Activated gamma-delta T cell (primary cell): ENCODE measurements around the gene CETP.
"Not testable (repeated sequence)": the region's sequence is repeated elsewhere in the genome, so short reads cannot be mapped to it uniquely, and the experiment has no call there.

Experiments
- DNase-seq: peaks from one replicate; lab custom pipeline; 2025; lab: John Stamatoyannopoulos, UW

Gene CETP

GRCh38 chr16:56981729-56982271 lies 20.1 kb downstream of the CETP start:
- DNase-seq: no peak

GRCh38 chr16:56982695-56983094 lies 20.9 kb downstream of the CETP start:
- DNase-seq: no peak

DNA sequence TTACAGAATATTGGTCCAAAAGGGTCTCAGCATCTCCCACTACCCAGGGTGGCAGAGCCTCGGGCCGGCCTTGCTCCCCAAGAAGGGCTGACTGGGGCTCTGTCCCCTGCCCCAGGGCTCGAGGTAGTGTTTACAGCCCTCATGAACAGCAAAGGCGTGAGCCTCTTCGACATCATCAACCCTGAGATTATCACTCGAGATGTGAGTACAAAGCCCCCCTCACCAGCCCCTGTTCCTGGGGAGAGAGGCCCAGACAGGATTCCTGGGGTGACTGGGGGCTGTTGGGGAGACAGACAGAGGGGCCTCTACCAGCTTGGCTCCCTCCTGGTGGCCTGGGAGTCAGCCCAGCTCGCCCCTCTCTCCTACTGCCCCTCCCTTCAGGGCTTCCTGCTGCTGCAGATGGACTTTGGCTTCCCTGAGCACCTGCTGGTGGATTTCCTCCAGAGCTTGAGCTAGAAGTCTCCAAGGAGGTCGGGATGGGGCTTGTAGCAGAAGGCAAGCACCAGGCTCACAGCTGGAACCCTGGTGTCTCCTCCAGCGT lies 21.5 kb downstream of the CETP start:
- DNase-seq: no peak

- no peak for DNase-seq
These were observed 22.9 kb downstream of the CETP start for GRCh38 chr16:56984639-56985038.

- DNase-seq: no peak
These were observed 23.7 kb downstream of the CETP start for GRCh38 chr16:56985288-56985961.

DNA sequence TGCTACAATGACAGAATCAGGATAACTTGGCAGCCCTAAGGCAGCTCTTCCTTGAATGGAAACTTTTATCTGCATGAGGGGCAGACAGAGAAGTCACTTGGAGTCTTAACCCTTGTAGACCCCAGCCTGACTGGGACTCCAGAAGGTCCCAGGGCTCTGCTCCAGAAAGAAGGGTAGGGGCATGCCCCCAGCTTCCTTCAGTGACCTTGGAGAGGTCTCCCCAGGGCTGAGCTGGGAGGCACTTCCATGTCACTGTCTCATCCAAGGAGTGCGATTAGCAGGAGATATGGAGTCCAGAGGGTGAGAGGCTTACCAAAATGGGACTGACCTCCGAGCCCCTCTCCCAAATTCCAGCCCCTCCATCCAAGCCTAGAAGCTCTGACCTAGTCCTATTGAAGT lies 24.2 kb downstream of the CETP start:
- DNase-seq: no peak

DNA sequence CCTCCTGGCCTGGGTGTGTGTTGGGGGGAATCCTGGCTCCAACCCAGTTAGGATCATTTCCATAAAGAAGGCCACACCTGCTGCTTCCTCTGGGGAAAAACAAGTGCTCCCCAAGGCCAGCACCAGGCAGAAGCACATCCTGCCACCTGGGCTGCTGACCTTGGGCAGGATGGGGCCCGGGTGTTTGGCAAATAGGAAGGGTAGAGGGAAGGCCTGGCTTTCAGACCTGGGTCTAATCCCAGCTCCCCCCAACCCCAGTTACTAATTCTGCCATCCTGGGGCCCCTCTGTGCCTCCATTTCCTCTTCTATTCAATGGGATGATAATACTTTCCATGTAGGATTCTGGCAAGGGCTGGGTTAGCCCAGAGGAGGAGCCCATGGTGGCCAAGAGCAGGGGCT lies 24.6 kb downstream of the CETP start:
- no peak for DNase-seq

GRCh38 chr16:56986908-56987307 lies 25.2 kb downstream of the CETP start:
- DNase-seq: not testable (repeated sequence)

- no peak for DNase-seq
These were observed 25.9 kb downstream of the CETP start for GRCh38 chr16:56987692-56988091.

GRCh38 chr16:56988161-56988947 lies 26.6 kb downstream of the CETP start:
- no peak for DNase-seq

GRCh38 chr16:56988948-56989945 lies 27.5 kb downstream of the CETP start, which contains the start of gene NLRC5:
Gene NLRC5, plus strand, starts transcription at chr16:56989557. Its CDS starts 31,156 bp downstream, at chr16:57020713.
- DNase-seq: peak; percentile 77

GRCh38 chr16:56989988-56990387 lies 28.2 kb downstream of the CETP start:
- DNase-seq: no peak

- DNase-seq: no peak
These were observed 28.9 kb downstream of the CETP start for GRCh38 chr16:56990407-56991286.

GRCh38 chr16:56992431-56992830 lies 30.7 kb downstream of the CETP start:
- not testable (repeated sequence) for DNase-seq

DNA sequence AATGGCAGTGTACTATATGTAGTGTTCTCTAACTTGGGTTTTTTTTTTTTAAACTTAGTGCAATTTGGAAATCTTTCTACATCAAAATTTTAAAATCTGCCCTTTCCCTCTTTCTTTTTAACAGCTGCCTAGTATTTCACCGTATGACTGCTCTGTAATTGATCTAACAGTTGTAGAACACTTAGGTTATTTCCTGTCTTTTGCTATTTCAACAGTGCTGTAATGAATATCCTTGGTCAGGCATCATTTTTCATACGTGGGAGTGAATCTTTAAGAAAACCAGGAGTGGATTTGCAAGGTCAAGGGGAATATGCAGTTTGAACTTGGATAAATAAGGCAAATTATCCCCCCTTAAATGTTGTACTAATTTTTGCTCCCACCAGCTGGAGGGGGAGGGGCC lies 31.5 kb downstream of the CETP start:
- DNase-seq: no peak

DNA sequence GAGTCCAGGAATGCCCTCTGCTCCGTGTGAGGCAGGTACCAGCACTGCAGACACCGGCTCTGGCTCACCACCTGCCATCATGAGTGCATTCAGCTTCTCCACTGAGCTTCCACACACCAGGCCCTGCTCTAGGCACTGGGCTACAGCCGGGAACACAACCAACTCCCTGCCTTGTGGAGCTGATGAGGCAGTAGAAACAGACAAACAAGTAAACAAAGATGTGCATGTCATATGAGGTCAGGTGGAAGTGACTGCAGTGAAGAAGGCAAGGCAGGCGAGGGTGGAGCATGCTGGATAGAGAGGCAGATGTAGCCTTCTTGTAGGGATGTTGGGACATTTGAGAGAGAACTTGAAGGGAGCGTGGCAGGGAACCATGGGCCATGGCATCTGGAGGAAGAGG lies 32.6 kb downstream of the CETP start:
- no peak for DNase-seq

GRCh38 chr16:56995136-56995805 lies 33.5 kb downstream of the CETP start:
- DNase-seq: no peak

GRCh38 chr16:56997264-56997663 lies 35.5 kb downstream of the CETP start:
- no peak for DNase-seq

- no peak for DNase-seq
These were observed 36.2 kb downstream of the CETP start for GRCh38 chr16:56997931-56998330.

- DNase-seq: no peak
These were observed 36.6 kb downstream of the CETP start for GRCh38 chr16:56998352-56998751.
